Cardiac muscle cell (in vitro differentiated cells and primary cell): ENCODE data around the gene NSRP1. TPM values are rescaled to one million over a fixed set of nuclear protein-coding genes. Genes with fewer than 3 reads are reported as not detected.

Experiments
- DNase-seq, 2 donors: peaks; one replicate each; pipeline versions ENCODE4 v3.0.0 to v3.0.0-alpha.2; 2010 to 2017; ENCODE audit warnings: low read depth in 1 of 2, low spot score in 1 of 2
- H3K27ac ChIP-seq: fragments of 200-600 bp; sonication (generic); 2 replicates; pipeline ENCODE4 v1.5.1; 2016
- H3K27me3 ChIP-seq: fragments of 200-600 bp; sonication (generic); 2 replicates; pipeline ENCODE4 v1.6.0; 2016; ENCODE audit warnings: control low read depth
- H3K36me3 ChIP-seq: fragments of 200-600 bp; sonication (generic); 2 replicates; pipeline ENCODE4 v1.5.1; 2016; ENCODE audit warnings: control low read depth
- H3K4me1 ChIP-seq: fragments of 200-600 bp; sonication (generic); 2 replicates; pipeline ENCODE4 v1.8.1; 2017; ENCODE audit warnings: low read depth, mild to moderate bottlenecking, mixed run types
- H3K4me3 ChIP-seq: fragments of 200-600 bp; sonication (generic); 2 replicates; pipeline ENCODE4 v1.5.1; 2016; ENCODE audit warnings: mild to moderate bottlenecking
- H3K9me3 ChIP-seq: fragments of 200-600 bp; sonication (generic); 2 replicates; pipeline ENCODE4 v1.5.1; 2017; ENCODE audit warnings: low read depth, mild to moderate bottlenecking, control low read depth
- CTCF ChIP-seq: IDR thresholded peaks from 2 replicates; pipeline ENCODE4 v1.5.1; 2012; ENCODE audit warnings: low read depth, mild to moderate bottlenecking, low read length
- polyA plus RNA-seq: library from polyadenylated mRNA; unstranded; fragments of >200 nt; fragmentation: Nextera tagmentation; extraction: Ambion mirVana; gene quantifications from 2 replicates; pipeline ENCODE4 v1.2.1, GENCODE V29; 2016
- total RNA-seq: library from RNA; depleted of rRNA; stranded (reverse); fragments of >200 nt; gene quantifications from 2 replicates; pipeline ENCODE4 v1.2.3, GENCODE V29; 2016

Gene NSRP1
- 4.8 and 14.6 TPM in 2 replicates for total RNA-seq
- polyA plus RNA-seq = 29.1 and 38.9 TPM in 2 replicates

GRCh38 chr17:30116661-30117551, at the start of gene NSRP1:
NSRP1 (plus strand) TSS chr17:30116816; CDS start chr17:30116844, 28 bp downstream.
- TF ChIP-seq CTCF = no peak
- peak; percentile 95 to 97 for DNase-seq
- peaks cover 7% of the 10 kb centered on the region for H3K4me1 ChIP-seq
- H3K9me3 ChIP-seq = no peaks in the 10 kb centered on the region
- peak within 1 kb of the TSS; percentile 93 for H3K27ac ChIP-seq
- H3K27me3 ChIP-seq = no peaks in the 10 kb centered on the region
- peaks cover 8% of the 10 kb centered on the region for H3K36me3 ChIP-seq
- H3K4me3 ChIP-seq = peak within 1 kb of the TSS; percentile 71

- no peak for TF ChIP-seq CTCF
- Histone ChIP-seq H3K27ac (no peak overlapping the region), H3K4me3 (no peak overlapping the region), H3K4me1 (no peaks in the 10 kb centered on the region), H3K36me3 (no peaks in the 10 kb centered on the region), H3K9me3 (no peaks in the 10 kb centered on the region), H3K27me3 (peaks cover 5% of the 10 kb centered on the region)
- no peak for DNase-seq
Observed at GRCh38 chr17:30068465-30068864, 48.2 kb upstream of the NSRP1 start.

- no peak overlapping the region for H3K4me3 ChIP-seq
- no peaks in the 10 kb centered on the region for H3K9me3 ChIP-seq
- no peak for DNase-seq
- no peak overlapping the region for H3K27ac ChIP-seq
- no peaks in the 10 kb centered on the region for H3K4me1 ChIP-seq
- H3K36me3 ChIP-seq = no peaks in the 10 kb centered on the region
- peaks cover 33% of the 10 kb centered on the region for H3K27me3 ChIP-seq
- TF ChIP-seq CTCF = no peak
Observed at GRCh38 chr17:30074254-30074653, 42.4 kb upstream of the NSRP1 start.

- Histone ChIP-seq H3K36me3 (no peaks in the 10 kb centered on the region), H3K27me3 (peaks cover 36% of the 10 kb centered on the region), H3K4me3 (no peak overlapping the region), H3K4me1 (no peaks in the 10 kb centered on the region), H3K9me3 (no peaks in the 10 kb centered on the region), H3K27ac (no peak overlapping the region)
- TF ChIP-seq CTCF = no peak
- no peak for DNase-seq
Observed at GRCh38 chr17:30074730-30075129, 41.9 kb upstream of the NSRP1 start.

GRCh38 chr17:30082773-30083172, 33.8 kb upstream of the NSRP1 start:
- no peak for TF ChIP-seq CTCF
- H3K4me1 ChIP-seq = no peaks in the 10 kb centered on the region

More at GRCh38 chr17:30082773-30083172, 33.8 kb upstream of the NSRP1 start:
- Histone ChIP-seq H3K9me3 (no peaks in the 10 kb centered on the region), H3K27ac (no peak overlapping the region), H3K4me3 (no peak overlapping the region), H3K36me3 (no peaks in the 10 kb centered on the region), H3K27me3 (peaks cover 30% of the 10 kb centered on the region)
- DNase-seq = no peak
